Epidermal melanocyte (primary cell): Measurements from ENCODE around the gene PCLAF.
A peak's percentile ranks its signal among the peaks of the same experiment; 100 is the strongest.
"Not testable (repeated sequence)": the region's sequence is repeated elsewhere in the genome, so short reads cannot be mapped to it uniquely, and the experiment has no call there.

ENCODE experiments used
- DNase-seq: peaks from one replicate; pipeline ENCODE4 v3.0.0; 2011; ENCODE audit warnings: low spot score; ENCODE audit not compliant: insufficient read length

PCLAF gene, protein sequence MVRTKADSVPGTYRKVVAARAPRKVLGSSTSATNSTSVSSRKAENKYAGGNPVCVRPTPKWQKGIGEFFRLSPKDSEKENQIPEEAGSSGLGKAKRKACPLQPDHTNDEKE

DNA sequence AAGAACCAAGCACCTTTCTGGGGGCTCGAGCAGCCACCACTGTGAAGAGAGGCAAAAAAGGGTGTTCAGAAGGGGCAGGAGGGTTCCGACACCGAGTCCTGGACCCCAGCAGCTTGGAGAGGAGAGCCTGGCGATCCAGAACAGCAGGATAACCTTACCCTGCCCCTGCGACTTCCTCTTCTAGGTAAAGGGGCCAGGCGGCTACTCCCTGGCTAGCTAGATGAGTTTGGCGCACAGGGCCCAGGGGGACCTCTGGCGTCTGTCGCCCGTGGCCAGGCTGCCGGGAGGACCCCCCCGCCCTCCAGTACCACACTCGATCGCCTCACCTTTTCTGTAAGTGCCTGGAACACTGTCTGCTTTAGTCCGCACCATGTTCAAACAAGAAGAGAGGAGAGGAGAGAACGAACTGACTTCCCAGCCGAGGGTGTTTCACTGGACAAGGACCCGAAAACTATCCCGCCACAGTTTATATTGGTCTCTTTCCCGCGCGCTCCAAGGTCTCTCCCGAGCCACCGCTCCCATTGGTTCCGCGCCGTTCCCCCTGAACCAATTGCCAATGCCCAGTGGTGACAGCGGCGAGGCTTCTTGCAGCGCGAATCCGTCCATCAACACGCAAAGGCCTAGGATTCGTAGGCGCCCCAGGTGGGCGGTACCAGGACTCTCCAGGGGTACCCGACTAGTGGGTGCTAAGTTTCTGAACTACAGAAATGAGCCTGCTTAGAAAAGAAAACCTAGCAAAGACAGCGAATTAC, at the start of gene PCLAF:
PCLAF (minus strand) TSS at position 442 of the 752 bp plus-strand sequence; CDS start at position 372, 70 bp downstream.
- peak; percentile 98 for DNase-seq

DNA sequence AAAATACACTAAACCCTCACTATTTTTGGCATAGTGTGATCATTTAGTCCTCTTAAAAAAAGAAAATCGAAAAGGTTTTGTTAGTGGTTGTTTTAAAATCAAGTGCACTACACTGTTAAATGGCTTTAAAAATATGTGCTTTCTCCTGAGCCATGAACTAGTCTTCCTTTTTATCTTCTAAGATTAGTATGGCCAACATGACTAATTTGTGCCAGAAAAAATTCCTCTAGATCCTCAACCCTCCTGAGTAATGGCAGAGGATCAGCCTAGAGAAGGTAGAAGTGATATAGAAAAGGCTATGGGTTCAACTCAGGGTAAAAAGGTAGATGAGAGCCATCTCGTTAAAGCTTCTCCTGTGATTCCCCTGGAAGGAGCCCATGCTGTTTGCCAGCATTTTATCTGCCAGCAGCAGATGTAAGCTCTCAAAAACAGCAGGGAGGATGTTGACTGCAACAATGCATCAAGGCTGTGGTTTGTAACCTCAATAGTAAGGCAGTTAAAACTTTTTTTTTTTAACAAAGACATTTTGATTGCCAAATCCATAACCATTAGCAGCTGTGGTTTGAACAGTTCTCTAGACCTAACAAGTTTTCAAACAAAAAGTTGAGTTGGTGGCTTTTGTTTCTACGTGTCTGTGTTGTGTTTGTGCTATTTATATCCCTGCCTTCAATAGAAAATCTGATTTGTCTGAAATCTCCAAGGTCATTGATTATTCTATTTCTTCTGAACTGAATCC, 48.9 kb upstream of the PCLAF start:
- peak; percentile 30 for DNase-seq

DNA sequence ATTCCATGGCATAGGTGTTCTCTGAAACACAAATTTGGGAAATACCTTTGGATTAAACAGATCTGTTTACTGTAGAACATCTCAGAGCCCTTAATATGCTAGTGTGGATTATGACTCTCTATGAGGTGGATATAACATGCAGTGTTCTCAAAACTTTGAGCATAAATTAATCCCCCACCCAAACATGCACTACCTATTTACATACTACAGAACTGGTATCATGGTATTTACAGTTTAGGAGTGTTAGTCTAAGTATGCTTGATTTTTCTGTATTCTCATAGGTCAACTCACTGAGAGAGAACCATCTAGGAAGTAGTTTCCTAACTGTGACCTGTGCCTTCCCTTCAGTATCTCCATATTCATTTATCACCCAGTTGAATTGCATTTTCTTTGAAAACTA, 48.2 kb upstream of the PCLAF start:
- no peak for DNase-seq

DNA sequence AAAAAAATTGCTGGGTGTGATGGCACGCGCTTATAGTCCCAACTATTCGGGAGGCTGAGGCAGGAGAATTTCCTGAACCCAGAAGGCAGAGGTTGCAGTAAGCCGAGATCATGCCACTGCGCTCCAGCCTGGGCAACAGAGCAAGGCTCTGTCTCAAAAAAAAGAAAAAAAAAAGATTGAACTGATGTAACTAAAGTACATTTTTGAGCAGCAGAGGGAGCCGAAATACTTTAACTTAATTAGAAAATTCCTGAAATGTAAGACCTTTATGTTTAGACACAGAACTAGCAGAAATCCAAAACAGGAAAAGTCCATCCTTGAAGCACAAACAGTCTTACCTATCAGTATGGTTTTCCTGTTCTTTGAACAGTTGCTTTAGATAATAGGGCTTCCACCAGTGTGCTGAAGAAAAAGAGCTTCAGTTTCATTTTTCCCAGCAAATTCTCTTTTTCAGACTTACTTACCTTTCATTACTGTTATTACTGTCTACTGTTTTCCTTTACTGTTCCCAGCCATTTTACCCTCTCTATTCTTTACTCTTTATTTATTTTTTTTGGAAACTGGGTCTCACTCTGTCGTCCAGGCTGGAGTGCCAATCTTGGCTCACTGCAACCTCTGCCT, 45.7 kb upstream of the PCLAF start:
- no peak for DNase-seq

GRCh38 chr15:64425221-64425620, 44.0 kb upstream of the PCLAF start:
- DNase-seq, result no peak

GRCh38 chr15:64423970-64424369, 42.7 kb upstream of the PCLAF start:
- DNase-seq, result no peak

- DNase-seq, result no peak
Measured at GRCh38 chr15:64422697-64423096, 41.5 kb upstream of the PCLAF start.

GRCh38 chr15:64412216-64412615, 31.0 kb upstream of the PCLAF start:
- DNase-seq, result no peak

DNA sequence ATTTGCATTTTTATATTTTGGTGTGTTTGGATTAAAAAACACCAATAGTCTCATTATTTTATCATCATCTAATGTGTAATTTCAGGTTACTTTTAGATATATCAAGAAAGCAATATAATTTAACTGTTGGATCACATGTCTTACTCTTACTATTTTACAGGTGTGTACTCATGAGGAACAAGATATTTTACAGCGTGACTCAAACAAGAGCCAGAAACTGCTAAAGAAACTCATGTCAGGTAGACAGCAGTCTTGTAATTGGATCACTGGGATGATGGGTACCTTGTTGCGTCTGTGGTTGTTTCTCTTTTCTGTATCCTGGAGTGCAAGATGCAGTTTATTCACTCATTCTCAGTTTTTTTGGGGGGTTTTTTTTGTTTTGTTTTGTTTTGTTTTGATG, 19.3 kb upstream of the PCLAF start:
- no peak for DNase-seq

- DNase-seq, result no peak
Measured at GRCh38 chr15:64398575-64398974, 17.3 kb upstream of the PCLAF start.

DNA sequence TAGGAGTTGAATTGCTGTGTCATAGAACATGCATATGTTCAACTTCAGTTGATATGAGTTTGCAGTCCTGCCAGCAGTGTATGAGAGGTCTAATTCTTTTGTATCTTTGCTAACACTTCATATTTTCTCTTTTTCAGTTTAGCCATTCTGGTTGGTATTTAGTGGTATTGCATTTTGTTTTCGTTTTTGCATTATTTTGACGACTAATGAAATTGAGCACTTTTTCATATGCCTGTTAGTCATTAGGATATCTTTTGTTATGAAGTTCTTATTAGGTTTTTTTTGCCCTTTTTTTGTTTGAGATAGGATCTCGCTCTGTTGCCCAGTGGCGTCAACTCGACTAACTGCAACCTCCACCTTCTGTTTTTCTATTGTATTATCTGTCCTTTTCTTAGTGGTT, 15.5 kb upstream of the PCLAF start:
- no peak for DNase-seq

- not testable (repeated sequence) for DNase-seq
Measured at GRCh38 chr15:64392471-64392870, 11.2 kb upstream of the PCLAF start.

DNA sequence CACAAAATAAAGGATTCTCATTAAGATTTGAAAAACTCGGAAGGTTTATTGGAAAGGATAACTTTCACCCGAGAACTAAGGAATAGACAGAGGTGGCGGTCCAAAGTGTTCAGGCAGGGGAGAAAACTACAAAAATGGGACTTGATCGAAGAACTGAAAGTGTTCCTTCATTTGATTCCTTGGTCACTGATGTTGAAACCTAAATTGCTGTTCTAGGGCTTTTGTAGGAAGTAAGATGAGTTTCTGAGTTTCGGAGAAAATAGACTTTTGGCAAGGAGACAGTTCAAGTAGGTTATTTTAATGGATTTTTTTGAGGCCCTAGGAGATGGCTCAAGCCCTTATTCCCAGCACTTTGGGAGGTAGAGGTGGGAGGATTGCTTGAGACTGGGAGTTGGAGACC, 7.8 kb upstream of the PCLAF start:
- no peak for DNase-seq

GRCh38 chr15:64387562-64388168, 6.4 kb upstream of the PCLAF start, which contains the start of gene TRIP4:
TSS of gene TRIP4 (plus strand) at chr15:64387836. CDS start at chr15:64387864, 28 bp downstream.
- DNase-seq, result peak; percentile 86

DNA sequence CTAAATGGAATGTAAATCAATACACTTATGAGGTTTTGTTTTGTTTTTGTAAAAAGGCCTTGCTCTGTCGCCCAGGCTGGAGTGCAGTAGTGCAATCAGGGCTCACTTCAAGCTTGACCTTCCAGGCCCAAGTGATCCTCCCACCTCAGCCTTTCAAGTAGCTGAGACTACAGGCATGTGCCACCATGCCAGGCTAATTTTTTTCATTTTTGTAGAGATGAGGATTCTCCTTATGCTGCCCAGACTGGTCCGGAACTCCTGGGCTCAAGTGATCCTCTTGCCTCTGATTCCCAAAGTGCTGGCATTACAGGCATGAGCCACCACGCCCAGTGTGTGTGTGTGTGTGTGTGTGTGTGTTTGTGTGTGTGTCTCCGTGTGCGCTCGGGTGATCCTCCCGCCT, 5.0 kb upstream of the PCLAF start:
- DNase-seq, result no peak

- DNase-seq, result no peak
Measured at GRCh38 chr15:64383760-64384159, 2.5 kb upstream of the PCLAF start.

DNA sequence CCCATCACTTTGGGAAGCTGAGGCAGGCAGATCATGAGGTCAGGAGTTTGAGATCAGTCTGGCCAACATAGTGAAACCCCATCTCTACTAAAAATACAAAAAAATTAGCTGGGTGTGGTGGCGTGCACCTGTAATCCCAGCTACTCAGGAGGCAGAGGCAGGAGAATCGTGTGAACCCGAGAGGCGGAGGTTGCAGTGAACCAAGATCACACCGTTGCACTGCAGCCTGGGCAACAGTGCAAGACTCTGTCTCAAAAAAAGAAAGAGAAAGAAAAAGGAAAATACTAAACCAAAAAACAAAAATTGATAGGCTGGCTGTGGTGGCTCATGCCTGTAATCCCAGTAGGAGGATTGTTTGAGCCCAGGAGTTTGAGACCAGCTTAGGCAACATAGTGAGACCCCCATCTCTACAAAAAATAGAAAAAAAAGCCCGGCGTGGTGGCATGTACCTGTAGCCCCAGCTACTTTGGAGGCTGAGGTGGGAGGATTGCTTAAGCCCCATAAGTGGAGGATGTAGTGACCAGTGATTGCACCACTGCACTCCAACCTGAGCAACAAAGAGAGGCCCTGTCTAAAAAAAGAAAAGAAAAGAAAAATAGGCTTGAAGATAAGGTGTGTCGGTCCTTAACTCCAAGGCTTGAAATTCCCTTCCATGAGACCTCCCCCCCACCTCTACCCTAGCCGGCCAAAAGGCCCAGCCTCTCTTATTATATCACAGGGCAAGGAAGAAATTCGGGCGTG, 941 bp downstream of the PCLAF start:
- not testable (repeated sequence) for DNase-seq

- DNase-seq, result no peak
Measured at GRCh38 chr15:64379216-64379960, 1.9 kb downstream of the PCLAF start.

DNA sequence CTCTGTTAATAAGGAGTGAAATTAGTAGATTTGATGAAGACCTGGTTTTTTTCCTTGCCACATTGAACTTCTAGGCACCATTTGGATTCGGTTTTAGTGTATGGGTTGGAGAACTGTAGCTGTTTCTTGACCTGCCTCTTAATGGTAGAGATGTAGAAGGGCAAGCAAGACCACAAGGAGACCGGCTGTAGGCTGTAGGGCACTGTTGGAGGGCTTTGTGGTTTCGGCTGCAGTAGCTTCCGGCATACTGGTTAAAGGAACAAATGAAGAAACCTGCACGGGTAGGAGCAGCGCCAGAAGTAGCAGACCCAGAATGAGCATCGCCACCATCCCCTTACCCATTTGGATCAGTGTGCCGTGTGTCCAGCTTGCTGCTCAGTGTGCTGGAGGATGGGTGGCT, 7.9 kb downstream of the PCLAF start:
- DNase-seq, result no peak

DNA sequence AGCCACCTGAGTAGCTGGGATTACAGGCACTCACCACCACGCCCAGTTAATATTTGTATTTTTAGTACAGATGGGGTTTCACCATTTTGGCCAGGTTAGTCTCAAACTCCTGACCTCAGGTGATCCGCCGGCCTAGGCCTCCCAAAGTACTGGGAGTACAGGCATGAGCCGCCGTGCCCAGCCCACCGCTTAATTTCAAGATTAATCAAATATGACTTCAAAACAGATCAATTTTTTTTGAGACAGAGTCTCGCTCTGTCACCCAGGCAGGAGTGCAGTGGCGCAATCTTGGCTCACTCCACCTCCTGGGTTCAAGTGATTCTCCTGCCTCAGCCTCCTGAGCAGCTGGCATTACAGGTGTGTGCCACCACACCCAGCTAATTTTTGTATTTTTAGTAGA, 9.9 kb downstream of the PCLAF start:
- not testable (repeated sequence) for DNase-seq
